Renal cortex interstitium (tissue), 3 donors: Measurements from ENCODE around the gene FASTK. TPM values are rescaled to one million over a fixed set of nuclear protein-coding genes. Genes with fewer than 3 reads are reported as not detected.

Source experiments
- polyA plus RNA-seq, 3 donors: library from polyadenylated mRNA; unstranded; fragments of 120-200 nt; gene quantifications; one replicate each; pipeline ENCODE4 v1.2.1, GENCODE V29; 2013; ENCODE audit not compliant: insufficient read length in 3 of 3

The FASTK gene
- polyA plus RNA-seq, 3 donors, result 50.6 to 75.0 (median 71.7) TPM

Other genes with a start within 250 kb of the FASTK start
- gene AOC1, start 228.3 kb downstream of the FASTK start, polyA plus RNA-seq, result 10 to 100 TPM; 44.4 to 63.1 (median 51.1) TPM
- 10 to 100 TPM; 13.6 to 21.8 (median 20.2) TPM for gene KCNH2, start 102.5 kb downstream of the FASTK start, polyA plus RNA-seq
- gene NOS3, start 89.8 kb downstream of the FASTK start, polyA plus RNA-seq, result 10 to 100 TPM in 2 of 3 donors, 1 to 10 TPM in 1; 7.7 to 14.4 (median 12.7) TPM
- gene ATG9B, start 56.3 kb downstream of the FASTK start, polyA plus RNA-seq, result 1 to 10 TPM; 2.3 to 4.6 (median 4.2) TPM
- gene ABCB8, start 52.4 kb downstream of the FASTK start, polyA plus RNA-seq, result 10 to 100 TPM; 19.3 to 32.5 (median 26.9) TPM
- 1 to 10 TPM; 1.3 to 2.5 (median 2.3) TPM for gene ASIC3, start 32.3 kb downstream of the FASTK start, polyA plus RNA-seq
- 10 to 100 TPM; 14.7 to 18.9 (median 17.3) TPM for gene CDK5, start 22.9 kb downstream of the FASTK start, polyA plus RNA-seq
- 100 to 1,000 TPM in 2 of 3 donors, 10 to 100 TPM in 1; 75.9 to 120 (median 110) TPM for gene SLC4A2, start 21.2 kb downstream of the FASTK start, polyA plus RNA-seq
- gene TMUB1, start 2.7 kb upstream of the FASTK start, polyA plus RNA-seq, result 10 to 100 TPM; 21.6 to 36.0 (median 34.5) TPM
- 10 to 100 TPM; 53.8 to 75.3 (median 72.3) TPM for gene AGAP3, start 5.7 kb upstream of the FASTK start, polyA plus RNA-seq
- under 1 TPM in 1 of 3 donors, not detected in 2; 0.19 TPM for gene GBX1, start 86.9 kb upstream of the FASTK start, polyA plus RNA-seq
- not detected for gene ASB10, start 106.4 kb upstream of the FASTK start, polyA plus RNA-seq
- not detected for gene H2BK1, start 129.7 kb upstream of the FASTK start, polyA plus RNA-seq
- 10 to 100 TPM; 22.3 to 30.9 (median 30.8) TPM for gene ABCF2, start 146.4 kb upstream of the FASTK start, polyA plus RNA-seq
- gene CHPF2, start 151.7 kb upstream of the FASTK start, polyA plus RNA-seq, result 10 to 100 TPM; 20.3 to 28.1 (median 25.9) TPM
- gene SMARCD3, start 167.9 kb upstream of the FASTK start, polyA plus RNA-seq, result 10 to 100 TPM; 64.4 to 81.5 (median 72.8) TPM